HG03280 (cell line): ENCODE results near the gene GRB2.

ENCODE experiments used
- ATAC-seq: cut with Tn5 transposase; IDR thresholded peaks from one replicate; pipeline ENCODE4 v1.9.1; 2021; ENCODE audit warnings: mild to moderate bottlenecking, moderate library complexity; ENCODE audit not compliant: unreplicated experiment

Gene GRB2

DNA sequence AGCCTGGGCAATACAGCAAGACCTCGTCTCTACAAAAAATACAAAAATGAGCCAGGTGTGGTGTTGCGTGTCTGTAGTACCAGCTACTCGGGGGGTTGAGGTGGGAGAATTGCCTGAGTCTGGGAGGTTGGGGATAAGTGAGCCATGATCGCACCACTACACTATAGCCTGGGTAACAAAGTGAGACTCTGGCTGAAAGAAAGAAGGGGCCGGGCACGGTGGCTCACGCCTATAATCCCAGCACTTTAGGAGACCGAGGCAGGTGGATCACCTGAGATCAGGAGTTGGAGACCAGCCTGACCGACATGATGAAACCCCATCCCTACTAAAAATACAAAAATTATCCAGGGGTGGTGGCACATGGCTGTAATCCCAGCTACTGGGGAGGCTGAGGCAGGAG, 10.5 kb upstream of the GRB2 start:
- ATAC-seq, result no peak

DNA sequence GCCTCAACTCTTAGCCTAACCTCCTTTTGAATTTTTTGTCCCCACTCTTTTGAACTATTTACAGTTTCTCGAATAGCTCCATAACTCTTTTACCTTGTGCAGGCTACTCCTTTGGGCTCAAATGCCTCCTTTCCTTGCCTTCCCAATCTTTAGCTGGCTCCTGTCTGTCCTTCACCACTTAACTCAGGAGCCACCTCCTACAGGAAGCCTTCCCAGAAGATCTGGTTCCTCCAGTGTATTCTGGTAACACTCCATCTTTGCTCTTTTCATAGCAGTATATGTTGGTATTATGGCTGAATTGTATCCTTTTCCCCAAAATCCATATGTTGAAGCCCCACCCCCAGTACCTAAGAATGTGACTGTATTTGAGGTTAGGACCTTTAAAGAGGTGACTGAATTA, 9.0 kb upstream of the GRB2 start:
- ATAC-seq, result no peak

DNA sequence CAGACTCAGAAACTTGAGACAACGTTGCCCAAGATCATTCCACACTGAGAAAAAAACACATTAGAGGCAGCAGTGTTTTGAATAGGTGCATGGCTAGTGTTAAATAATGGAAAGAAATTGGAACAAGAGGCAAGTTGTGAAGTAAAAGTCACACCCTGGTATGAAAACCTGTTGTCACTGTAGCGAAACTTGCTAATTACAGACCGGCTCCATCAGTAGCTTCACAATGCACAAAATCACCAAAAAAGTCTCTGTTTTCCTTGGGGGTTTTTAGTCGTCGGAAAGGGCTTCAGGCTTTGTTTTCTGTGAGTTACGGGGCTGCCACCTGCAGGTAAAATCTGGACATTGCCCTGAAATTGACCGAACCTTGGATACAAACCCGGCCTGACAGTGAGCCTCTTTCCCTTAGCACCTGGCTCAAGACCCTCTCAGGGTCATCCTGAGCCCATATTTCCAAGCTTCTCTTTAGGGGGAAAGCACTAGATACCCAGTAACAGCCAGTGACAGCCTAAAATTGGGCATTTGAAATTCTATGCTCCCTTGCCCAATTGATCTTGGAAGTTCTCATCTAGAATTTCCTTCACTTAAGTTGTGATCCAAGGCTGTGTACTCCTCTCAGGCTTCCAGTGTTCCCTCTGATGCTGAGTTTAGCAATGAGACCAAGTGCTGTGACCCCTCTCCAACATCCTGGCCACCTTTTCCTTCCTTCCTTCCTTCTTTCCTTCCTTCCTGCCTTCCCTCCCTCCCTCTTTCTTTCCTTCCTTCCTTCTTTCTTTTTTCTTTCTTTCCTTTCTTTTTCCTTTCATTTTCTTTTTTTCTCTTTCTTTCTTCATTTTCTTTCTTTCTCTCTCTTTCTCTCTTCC, 7.2 kb upstream of the GRB2 start:
- peak; percentile 62 for ATAC-seq

DNA sequence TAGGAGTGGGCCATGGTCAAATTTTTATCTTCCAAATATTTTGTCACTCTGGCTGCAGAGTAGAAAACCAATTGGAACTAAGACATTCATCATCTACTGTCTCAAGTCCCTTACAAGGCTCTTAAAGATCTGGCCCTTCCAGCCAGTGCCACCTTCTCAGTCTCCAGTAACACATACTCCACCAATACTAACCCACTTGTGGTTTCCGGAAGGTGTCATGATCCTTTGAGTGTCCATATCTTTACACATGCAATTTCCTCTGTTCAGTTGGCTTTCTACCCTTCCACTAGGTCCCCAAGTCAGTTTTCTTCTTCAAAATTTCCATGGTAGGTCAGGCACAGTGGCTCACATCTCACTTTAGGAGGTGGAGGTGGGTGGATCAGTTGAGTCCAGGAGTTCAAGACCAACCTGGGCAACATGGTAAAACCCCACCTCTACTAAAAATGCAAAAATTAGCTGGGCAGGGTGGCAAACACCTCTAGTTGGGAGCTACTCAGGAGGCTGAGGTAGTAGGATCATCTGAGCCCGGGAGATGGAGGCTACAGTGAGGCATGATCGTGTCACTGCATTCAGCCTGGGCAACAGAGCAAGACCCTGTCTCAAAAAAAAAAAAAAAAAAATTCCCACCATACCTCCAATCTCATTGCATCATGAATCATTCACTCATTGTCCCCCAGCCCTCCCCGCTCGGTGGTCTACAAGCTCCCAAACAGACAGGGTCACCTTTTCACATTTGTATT, 6.0 kb upstream of the GRB2 start:
- no peak for ATAC-seq

DNA sequence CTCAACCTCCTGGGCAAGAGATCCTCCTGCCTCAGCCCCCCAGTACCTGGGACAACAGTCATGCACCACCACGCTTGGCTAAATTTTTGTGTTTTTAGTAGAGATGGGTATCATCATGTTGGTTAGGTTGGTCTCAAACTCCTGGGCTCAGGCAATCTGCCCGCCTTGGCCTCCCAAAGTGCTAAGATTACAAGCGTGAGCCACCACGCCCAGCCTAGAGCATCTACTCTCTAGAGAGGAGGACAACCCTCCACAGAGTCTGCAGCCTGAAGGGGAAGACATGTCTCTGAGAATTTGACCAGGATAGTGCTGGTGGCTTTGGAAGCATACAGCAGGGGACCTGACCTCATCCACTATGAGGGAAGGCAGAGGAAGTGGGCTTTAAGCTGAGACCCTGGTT, 4.7 kb upstream of the GRB2 start:
- ATAC-seq, result no peak

DNA sequence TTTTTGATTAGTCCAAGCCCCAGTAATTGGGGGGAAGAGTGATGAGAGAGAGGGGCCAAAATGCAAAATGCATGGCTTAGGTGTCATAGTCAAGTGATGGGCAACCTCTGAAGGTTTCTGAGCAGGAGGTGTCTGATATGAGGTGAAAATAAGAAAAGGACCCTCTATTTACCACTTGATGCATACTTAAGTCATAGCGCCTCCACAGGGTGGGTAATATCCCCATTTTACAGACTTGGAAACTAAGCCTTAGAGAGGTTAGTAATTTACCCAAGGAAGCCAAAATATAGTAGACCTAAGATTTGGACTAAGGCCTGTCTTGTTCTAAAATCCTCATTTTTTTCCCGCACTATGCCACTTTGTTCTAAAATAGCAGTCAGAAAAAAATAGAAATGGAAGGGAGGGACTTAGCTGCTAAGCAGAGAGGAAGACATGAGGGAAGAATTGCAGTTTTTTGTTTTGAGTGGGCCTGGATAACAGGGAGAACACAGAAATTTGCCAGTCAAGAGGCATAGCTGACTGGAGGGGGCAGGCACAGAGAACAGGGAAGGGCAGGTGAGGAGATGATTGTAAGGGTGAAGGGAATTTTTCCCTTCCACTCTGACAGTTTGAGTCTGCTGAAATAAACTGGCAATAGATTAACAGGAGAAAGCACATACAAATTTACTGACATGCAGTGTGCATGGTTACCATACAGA, 2.3 kb upstream of the GRB2 start:
- no peak for ATAC-seq

DNA sequence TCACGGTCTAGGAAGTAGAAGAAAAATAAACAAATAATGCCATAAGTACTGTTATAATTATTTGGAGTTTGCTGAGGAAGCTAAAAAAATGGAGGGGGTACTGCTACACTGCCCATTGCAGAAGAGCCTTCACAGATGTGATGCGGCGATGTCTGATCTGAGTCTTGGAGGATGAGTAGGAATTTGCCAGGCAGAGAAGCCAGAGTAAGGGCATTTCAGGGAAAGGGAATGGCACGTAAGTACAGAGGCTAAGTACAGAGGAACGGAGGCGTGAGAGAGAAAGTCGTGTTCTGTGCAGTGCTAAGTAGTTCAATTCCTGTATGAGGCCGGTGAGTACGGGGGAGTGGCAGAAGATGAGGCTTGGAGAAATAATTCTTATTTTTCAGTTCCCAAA, 741 bp upstream of the GRB2 start:
- ATAC-seq, result no peak

DNA sequence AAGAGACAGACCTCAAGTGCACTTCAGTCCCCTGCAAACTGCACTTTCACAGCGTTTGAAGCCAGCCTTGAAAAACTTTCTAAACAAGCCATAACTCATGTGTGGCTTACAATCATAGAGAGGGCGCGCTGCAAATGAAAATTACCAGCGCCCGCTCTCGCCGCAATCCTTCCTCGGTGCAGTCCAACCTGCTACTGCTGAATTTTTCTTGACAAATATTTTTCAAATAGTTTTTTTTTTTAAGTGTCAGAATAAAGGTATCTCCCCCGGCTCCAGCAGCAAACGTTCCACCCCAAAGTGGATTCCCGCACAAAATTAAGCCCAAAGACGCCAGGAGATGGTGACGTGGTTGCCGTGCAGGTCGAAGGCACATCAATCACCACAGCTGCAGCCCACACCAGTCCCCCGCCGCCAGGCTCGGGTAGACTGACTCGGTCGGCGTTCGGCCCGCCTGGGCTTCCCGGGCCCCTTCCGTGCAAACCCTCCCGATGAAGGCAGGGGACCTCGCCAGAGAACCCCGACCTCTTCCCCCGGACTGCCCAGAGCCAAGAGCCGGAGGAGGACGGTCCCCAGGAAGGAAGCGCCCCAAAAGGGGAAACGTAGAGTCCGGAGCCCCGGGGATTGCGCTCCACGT, 630 bp downstream of the GRB2 start:
- ATAC-seq, result peak; percentile 19

DNA sequence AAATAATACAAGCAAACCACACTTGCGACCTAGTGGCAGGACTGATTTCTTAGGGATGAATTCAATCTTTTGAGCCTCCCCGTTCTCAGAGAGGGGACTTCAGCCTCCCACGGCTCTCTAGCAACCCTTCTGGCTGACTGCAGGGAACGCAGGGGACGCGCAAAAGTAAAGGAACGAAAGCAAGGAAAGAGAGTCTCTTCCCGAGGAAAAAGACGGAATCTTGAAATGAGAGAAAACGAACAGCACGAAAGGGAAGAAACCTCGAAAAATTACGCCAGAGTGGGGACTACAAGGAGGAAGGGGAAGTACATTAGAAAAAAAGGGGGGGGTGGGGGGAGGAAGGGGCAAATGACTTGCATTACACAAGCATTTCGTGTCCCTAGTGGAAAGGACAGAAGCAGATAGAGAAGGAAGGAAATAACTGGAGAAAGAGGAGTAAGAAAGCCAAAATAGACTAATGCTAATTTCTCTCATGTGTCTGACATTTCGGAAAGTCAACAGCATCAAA, 1.2 kb downstream of the GRB2 start:
- ATAC-seq, result no peak

DNA sequence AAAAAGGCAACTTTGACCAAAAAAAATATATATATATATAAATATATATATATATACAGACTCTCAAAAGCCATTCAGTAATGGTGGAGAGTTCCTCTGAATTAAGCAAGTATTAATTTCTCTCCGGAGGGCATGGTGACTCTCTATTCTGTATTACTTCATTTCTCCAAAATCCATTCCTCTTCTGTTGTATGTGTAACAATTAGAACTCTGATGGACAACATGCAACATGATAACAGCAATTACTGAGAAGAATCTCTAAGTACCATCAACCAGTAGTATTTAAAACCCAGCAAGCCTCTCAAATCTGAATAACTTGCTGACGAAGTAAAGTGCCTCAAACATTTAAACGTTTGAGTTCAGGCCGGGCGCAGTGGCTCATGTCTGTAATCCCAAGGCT, 2.3 kb downstream of the GRB2 start:
- no peak for ATAC-seq

DNA sequence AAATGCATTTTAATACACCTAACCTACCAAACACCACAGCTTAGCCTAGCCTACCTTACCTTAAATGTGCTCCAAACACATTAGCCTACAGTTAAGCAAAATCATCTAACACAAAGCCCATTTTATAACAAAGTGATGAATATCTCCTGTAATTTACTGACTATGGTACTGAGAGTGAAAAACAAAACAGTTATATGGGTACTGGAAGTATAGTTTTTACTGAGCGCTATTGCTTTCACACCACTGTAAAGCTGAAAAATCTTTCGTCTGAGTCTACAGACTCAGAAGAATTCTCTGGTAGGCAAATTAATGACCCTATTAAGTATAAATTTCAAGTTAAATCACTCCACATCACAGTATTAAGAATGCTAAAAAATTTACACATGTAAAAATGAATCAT, 3.5 kb downstream of the GRB2 start:
- ATAC-seq, result no peak

DNA sequence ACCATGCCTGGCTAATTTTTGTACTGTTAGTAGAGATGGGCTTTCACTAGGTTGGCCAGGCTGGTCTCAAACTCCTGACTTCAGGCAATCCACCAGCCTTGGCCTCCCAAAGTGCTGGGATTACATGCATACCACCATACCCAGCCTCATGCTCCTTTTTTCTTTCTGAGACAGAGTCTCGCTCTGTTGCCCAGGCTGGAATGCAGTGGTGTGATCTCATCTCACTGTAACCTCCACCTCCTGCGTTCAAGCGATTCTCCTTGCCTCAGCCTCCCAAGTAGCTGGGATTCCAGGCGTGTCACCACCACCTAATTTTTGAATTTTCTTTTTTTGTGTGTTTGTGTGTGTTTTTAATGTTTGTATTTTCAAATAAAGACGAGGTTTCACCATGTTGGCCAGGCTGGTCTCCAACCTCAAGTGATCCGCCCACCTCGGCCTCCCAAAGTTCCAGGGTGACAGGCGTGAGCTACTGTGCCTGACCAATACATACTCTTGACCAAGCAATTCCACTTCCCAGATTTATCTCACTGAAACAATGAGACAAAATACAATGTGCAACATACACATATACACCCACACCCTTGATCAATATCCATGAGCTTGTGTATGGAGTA, 5.0 kb downstream of the GRB2 start:
- ATAC-seq, result no peak

DNA sequence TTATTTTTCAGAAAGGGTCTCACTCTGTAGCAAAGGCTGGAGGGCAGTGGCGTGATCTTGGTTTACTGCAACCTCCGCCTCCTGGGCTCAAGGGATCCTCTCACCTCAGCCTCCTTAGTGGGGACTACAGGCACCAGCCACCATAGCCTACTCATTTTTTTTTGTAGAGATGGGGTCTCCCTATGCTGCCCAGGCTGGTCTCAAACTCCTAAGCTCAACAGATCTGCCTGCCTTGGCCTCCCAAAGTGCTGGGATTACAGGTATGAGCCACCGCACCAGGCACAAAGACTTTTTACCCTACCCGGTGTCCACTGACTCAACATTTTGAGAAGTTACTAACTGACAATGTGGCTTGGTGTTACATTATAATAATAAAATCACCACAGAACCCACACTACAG, 7.2 kb downstream of the GRB2 start:
- no peak for ATAC-seq

DNA sequence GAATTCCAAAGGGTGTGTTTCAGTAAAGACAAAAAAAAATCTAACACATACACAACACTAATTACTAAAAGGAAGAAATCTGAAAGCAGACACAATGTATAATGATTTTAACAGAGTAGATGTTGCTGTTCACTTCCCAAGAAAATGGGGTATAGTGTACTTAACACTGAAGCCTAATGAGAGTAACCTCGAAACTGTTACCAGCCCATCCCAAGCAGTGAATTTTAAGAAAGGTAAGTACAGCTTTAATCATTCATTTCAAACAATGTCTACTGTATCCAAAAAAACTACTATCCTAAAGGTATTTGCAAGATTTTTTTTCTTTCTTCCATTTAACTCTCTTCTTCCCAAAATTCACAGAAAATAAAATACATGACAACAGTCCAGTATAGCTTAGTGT, 8.3 kb downstream of the GRB2 start:
- no peak for ATAC-seq

DNA sequence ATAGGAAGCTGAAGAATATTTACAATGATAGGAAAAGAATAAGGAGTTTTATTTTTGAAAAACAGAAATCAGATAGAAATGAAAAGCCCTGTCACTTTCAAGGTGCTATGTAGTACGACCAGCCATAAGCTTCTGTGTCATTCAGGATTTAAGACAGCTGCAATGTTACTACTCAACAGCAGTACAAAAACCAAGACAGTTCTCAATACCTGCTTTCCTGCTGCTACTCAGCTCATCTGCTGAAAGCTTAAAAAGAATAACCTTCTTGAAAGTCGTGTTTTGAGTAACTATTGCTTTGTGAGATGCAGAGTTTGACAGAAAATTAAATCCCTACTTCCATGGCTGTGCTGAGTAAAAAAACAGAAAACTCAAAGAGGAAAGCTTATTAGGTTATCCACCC, 8.7 kb downstream of the GRB2 start:
- no peak for ATAC-seq

DNA sequence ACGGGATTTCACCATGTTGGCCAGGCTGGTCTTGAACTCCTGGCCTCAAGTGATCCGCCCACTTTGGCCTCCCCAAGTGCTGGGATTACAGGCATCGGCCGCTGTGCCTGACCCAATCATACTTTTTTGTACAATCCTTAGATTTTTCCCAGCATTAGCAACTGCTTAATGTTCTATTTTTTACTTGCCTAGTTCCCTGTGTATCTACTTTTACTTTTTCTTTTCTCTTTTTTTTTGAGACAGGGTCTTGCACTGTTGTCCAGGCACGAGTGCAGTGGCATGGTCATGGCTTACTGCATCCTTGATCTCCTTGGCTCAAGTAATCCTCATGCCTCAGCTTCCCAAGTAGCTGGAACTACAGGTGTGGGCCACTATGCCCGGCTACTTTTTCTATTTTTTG, 9.5 kb downstream of the GRB2 start:
- ATAC-seq, result no peak

DNA sequence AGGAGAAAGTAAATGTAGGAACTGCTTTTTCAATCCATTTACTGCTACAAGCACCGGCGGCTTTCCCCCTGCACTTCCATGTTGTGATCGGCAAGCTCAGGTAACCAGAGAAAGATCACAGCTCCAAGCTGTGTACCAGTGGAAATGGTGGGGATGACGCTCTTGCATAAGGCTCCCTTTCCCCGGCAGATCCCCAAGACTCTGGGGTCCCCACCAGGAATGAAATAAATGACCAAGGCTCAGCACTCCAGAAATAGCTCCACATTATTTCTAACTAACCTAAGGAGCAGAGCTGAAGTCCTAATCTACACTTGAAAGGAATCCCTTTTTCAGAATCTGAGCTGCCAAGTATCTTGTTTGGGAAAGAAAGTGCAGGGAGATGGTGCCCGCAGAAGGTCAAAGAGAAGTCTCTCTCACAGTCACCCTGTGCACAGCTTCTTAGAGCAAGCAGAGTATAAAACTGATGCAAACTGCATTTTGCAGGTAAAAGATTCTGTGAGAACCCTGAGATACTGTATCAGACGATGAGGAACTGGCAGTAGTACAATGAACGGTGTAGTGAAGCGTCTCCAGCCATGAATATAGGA, 11.1 kb downstream of the GRB2 start:
- ATAC-seq, result peak; percentile 1

DNA sequence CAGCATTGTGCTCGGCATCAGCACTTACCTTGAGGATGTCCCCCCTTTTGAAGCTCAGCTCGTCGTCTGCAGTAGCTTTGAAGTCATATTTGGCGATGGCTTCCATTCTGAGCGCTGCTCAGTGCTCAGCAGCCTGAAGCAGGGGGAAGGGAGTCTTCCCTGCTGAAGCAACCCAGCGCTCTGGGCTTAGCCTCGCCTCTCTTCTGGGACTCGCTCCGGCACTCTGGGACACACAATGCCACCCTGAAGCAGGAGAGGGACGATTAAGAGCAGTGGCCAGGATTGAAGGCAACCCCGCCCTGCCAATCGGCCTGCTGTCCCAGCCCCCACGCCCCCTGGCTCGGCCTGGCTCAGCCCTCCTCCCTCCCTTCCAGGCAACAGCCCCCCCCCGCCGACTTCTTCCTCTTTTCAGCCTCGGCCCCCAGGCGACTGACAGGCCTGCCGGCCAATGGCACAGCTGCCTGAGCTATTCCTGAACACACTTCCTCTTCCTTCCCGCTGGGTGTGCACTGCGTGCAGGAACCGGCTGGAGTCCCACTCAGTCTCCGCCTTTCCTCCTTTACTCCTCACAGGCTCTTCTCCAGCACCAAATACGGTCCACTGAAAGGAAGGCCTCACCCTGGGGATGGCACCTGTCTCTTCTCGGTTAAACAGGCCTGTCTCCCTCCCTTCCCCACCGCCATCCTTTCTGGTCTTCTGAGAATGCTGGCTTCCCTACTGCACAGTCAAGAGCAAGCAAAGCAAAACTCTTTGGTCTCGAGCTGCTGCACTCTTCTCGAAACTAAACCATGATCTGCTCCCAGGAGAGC, 11.8 kb downstream of the GRB2 start:
- peak; percentile 71 for ATAC-seq

DNA sequence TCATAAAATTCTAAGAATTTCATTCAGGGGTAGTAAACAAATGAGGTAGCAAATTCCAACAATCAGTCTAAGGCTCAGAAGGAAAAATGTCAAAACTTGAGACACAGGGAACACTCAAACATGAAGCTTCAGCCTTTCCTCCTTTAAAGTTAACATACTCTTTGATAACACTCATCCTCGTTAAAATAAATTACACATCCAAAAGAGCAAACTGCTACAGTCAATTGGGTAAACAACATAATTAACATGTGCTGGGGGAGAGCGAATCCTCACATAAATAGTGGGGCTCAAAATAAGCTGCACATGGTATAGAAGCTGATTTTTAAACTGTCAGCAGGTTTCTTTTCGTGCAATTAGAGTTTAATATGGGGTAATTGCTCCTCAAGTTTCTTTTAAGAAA, 12.9 kb downstream of the GRB2 start:
- ATAC-seq, result no peak

DNA sequence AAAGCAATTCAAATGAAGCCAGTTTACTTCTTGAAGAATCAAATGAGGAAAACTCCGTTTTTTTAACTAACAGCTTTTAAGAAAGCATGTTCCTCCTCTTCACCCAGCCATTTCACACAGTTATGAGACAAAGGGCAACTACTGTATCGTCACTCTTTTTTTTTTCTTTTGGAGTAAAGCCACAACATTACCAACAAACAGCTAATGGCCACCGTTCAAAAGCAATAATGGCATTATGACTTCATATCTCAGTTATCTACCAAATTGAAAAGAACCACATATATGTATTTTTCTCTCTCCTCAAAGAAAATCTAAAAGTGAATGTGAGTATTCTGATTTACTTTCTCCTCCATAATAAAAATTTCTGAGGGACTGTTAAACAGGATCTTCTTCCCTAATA, 14.5 kb downstream of the GRB2 start:
- ATAC-seq, result no peak
